K562 (cell line): ENCODE data around the gene PHF10.

Source experiments
- ATF3 ChIP-seq, 2 experiments: fragments of 450-650 bp in 1 of 2; sonication (generic) in 1 of 2; formaldehyde crosslinking in 1 of 2; IDR thresholded peaks in 1 of 2; conservative IDR thresholded peaks in 1 of 2; 2 replicates each; pipeline versions ENCODE4 v1.6.1 to v1.8.1; 2016 to 2023; ENCODE audit warnings: mild to moderate bottlenecking in 2 of 2, moderate library complexity in 2 of 2, inconsistent platforms in 1 of 2, missing genetic modification reagents in 1 of 2
- NONO ChIP-seq, 2 experiments: fragments of 200-400 bp in 1 of 2; fragments of 450-650 bp in 1 of 2; formaldehyde crosslinking in 1 of 2; IDR thresholded peaks; 2 replicates each; pipeline ENCODE4 v1.6.1; 2017; ENCODE audit warnings: low read depth in 2 of 2, mild to moderate bottlenecking in 2 of 2, moderate library complexity in 2 of 2, low read length in 1 of 2
- PRDM10 ChIP-seq: fragments of 450-650 bp; IDR thresholded peaks from 2 replicates; pipeline ENCODE4 v1.6.1; 2018; ENCODE audit not compliant: partially characterized antibody
- SP2 ChIP-seq: IDR thresholded peaks from 2 replicates; pipeline ENCODE4 v1.6.1; 2011; ENCODE audit warnings: mild to moderate bottlenecking, low read depth, low read length, moderate library complexity; ENCODE audit not compliant: poor library complexity, severe bottlenecking; ENCODE audit errors: extremely low read depth
- TOE1 ChIP-seq, 2 experiments: fragments of 450-650 bp in 1 of 2; sonication (generic) in 1 of 2; formaldehyde crosslinking in 1 of 2; IDR thresholded peaks; 2 replicates each; pipeline versions ENCODE4 v1.7.1 to v1.8.0; 2016 to 2022; ENCODE audit warnings: borderline replicate concordance in 2 of 2, mild to moderate bottlenecking in 2 of 2, antibody characterized with exemption in 1 of 2, inconsistent platforms in 1 of 2, low read depth in 1 of 2, missing genetic modification reagents in 1 of 2, moderate library complexity in 1 of 2
- TF ChIP-seq, protein P1 (sequence below), 3 experiments: IDR thresholded peaks in 2 of 3; conservative IDR thresholded peaks in 1 of 3; 2 replicates each; pipeline ENCODE4 v1.5.1; 2011 to 2012; ENCODE audit warnings: low read length in 3 of 3, mild to moderate bottlenecking in 3 of 3, control low read depth in 2 of 3, improper control_type of control experiment in 1 of 3, inconsistent platforms in 1 of 3, low read depth in 1 of 3, mixed read lengths in 1 of 3, moderate library complexity in 1 of 3; ENCODE audit not compliant: insufficient read depth in 2 of 3
- TF ChIP-seq, protein P2 (sequence below): sonication (generic); formaldehyde crosslinking; IDR thresholded peaks from 2 replicates; pipeline ENCODE4 v1.9.0; 2022; ENCODE audit warnings: mild to moderate bottlenecking, missing genetic modification reagents

- TF ChIP-seq PRDM10 (no peak), TOE1 (IDR thresholded peaks at IDR 0.05; ENCODE audit: borderline replicate concordance) (no peak), TOE1 (CRISPR knock-in tag; IDR thresholded peaks at IDR 0.05; ENCODE audit: borderline replicate concordance, low read depth) (no peak), ATF3 (IDR thresholded peaks at IDR 0.05) (no peak), ATF3 (CRISPR knock-in tag; conservative IDR thresholded peaks at IDR 0.05) (no peak), SP2 (no peak), NONO (IDR thresholded peaks at IDR 0.05; ENCODE audit: low read depth in 2 of 2, low read length in 1 of 2) (no peak)
- TF ChIP-seq, protein P1, sequence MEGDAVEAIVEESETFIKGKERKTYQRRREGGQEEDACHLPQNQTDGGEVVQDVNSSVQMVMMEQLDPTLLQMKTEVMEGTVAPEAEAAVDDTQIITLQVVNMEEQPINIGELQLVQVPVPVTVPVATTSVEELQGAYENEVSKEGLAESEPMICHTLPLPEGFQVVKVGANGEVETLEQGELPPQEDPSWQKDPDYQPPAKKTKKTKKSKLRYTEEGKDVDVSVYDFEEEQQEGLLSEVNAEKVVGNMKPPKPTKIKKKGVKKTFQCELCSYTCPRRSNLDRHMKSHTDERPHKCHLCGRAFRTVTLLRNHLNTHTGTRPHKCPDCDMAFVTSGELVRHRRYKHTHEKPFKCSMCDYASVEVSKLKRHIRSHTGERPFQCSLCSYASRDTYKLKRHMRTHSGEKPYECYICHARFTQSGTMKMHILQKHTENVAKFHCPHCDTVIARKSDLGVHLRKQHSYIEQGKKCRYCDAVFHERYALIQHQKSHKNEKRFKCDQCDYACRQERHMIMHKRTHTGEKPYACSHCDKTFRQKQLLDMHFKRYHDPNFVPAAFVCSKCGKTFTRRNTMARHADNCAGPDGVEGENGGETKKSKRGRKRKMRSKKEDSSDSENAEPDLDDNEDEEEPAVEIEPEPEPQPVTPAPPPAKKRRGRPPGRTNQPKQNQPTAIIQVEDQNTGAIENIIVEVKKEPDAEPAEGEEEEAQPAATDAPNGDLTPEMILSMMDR (IDR thresholded peaks at IDR 0.05 in 2 of 3, conservative IDR thresholded peaks at IDR 0.05 in 1 of 3; ENCODE audit: insufficient read depth in 2 of 3, low read depth in 1 of 3, low read length in 3 of 3), result no peak
- TF ChIP-seq, protein P2, sequence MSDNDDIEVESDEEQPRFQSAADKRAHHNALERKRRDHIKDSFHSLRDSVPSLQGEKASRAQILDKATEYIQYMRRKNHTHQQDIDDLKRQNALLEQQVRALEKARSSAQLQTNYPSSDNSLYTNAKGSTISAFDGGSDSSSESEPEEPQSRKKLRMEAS (CRISPR knock-in tag), result no peak
Observed at GRCh38 chr6:169700296-169700695, 24.0 kb downstream of the PHF10 start.
